Measurements from ENCODE around the gene DUSP5. TPM values are rescaled to one million over a fixed set of nuclear protein-coding genes. Genes with fewer than 3 reads are reported as not detected.
"Not testable (repeated sequence)": the region's sequence is repeated elsewhere in the genome, so short reads cannot be mapped to it uniquely, and the experiment has no call there.

Gene DUSP5
- total RNA-seq, 1 experiment from 2014 or later: 1.6 TPM

- DNase-seq (ENCODE audit: low spot score): not testable (repeated sequence)
These were observed 34.9 kb downstream of the DUSP5 start for GRCh38 chr10:110532628-110533027.

GRCh38 chr10:110533149-110533548, 35.4 kb downstream of the DUSP5 start:
- DNase-seq (ENCODE audit: low spot score): no peak
- in situ Hi-C loops (cut with HindIII; ENCODE audit: low sequenced_read_pairs): no loop called here

More at GRCh38 chr10:110532628-110533027, 34.9 kb downstream of the DUSP5 start:
- in situ Hi-C loops (cut with HindIII; ENCODE audit: low sequenced_read_pairs): not testable (repeated sequence)

- in situ Hi-C loops (cut with HindIII; ENCODE audit: low sequenced_read_pairs): no loop called here
- DNase-seq (ENCODE audit: low spot score): no peak
These were observed 36.9 kb downstream of the DUSP5 start for GRCh38 chr10:110534571-110534970.

- in situ Hi-C loops (cut with HindIII; ENCODE audit: low sequenced_read_pairs): no loop called here
- DNase-seq (ENCODE audit: low spot score): peak; percentile 25
These were observed 38.5 kb downstream of the DUSP5 start for GRCh38 chr10:110535958-110536891.

- no peak for DNase-seq (ENCODE audit: low spot score)
- in situ Hi-C loops (cut with HindIII; ENCODE audit: low sequenced_read_pairs): no loop called here
These were observed 41.4 kb downstream of the DUSP5 start for GRCh38 chr10:110539091-110539490.

- in situ Hi-C loops (cut with HindIII; ENCODE audit: low sequenced_read_pairs): loop anchor here (10.0 kb wide), 1 partner anchor 185 kb away; no protein-coding TSS in a partner anchor
- DNase-seq (ENCODE audit: low spot score): no peak
These were observed 42.3 kb downstream of the DUSP5 start for GRCh38 chr10:110540031-110540430.

GRCh38 chr10:110544958-110545537, 47.3 kb downstream of the DUSP5 start:
- in situ Hi-C loops (cut with HindIII; ENCODE audit: low sequenced_read_pairs): loop anchor here (10.0 kb wide), 1 partner anchor 190 kb away; no protein-coding TSS in a partner anchor
- no peak for DNase-seq (ENCODE audit: low spot score)

GRCh38 chr10:110546077-110546476, 48.4 kb downstream of the DUSP5 start:
- in situ Hi-C loops (cut with HindIII; ENCODE audit: low sequenced_read_pairs): loop anchor here (10.0 kb wide), 1 partner anchor 191 kb away; no protein-coding TSS in a partner anchor
- DNase-seq (ENCODE audit: low spot score): peak; percentile 89

- no peak for DNase-seq (ENCODE audit: low spot score)
These were observed 48.9 kb downstream of the DUSP5 start for GRCh38 chr10:110546499-110547110.

GRCh38 chr10:110547139-110547761, 49.5 kb downstream of the DUSP5 start:
- DNase-seq (ENCODE audit: low spot score): peak; percentile 89
- in situ Hi-C loops (cut with HindIII; ENCODE audit: low sequenced_read_pairs): loop anchor here (10.0 kb wide), 1 partner anchor 192 kb away; no protein-coding TSS in a partner anchor

More at GRCh38 chr10:110546499-110547110, 48.9 kb downstream of the DUSP5 start:
- in situ Hi-C loops (cut with HindIII; ENCODE audit: low sequenced_read_pairs): loop anchor here (10.0 kb wide), 1 partner anchor 192 kb away; no protein-coding TSS in a partner anchor

GRCh38 chr10:110548002-110548401, 50.3 kb downstream of the DUSP5 start:
- DNase-seq (ENCODE audit: low spot score): no peak

GRCh38 chr10:110549211-110549610, 51.5 kb downstream of the DUSP5 start:
- DNase-seq (ENCODE audit: low spot score): no peak
- in situ Hi-C loops (cut with HindIII; ENCODE audit: low sequenced_read_pairs): loop anchor here (10.0 kb wide), 1 partner anchor 194 kb away; no protein-coding TSS in a partner anchor

More at GRCh38 chr10:110548002-110548401, 50.3 kb downstream of the DUSP5 start:
- in situ Hi-C loops (cut with HindIII; ENCODE audit: low sequenced_read_pairs): loop anchor here (10.0 kb wide), 1 partner anchor 193 kb away; no protein-coding TSS in a partner anchor

- in situ Hi-C loops (cut with HindIII; ENCODE audit: low sequenced_read_pairs): no loop called here
- no peak for DNase-seq (ENCODE audit: low spot score)
These were observed 56.2 kb downstream of the DUSP5 start for GRCh38 chr10:110553905-110554304.

GRCh38 chr10:110556296-110556695, 58.6 kb downstream of the DUSP5 start:
- DNase-seq (ENCODE audit: low spot score): no peak
- in situ Hi-C loops (cut with HindIII; ENCODE audit: low sequenced_read_pairs): no loop called here

- DNase-seq (ENCODE audit: low spot score): peak; percentile 65
- in situ Hi-C loops (cut with HindIII; ENCODE audit: low sequenced_read_pairs): no loop called here
These were observed 59.4 kb downstream of the DUSP5 start for GRCh38 chr10:110556969-110557601.

GRCh38 chr10:110558041-110558440, 60.3 kb downstream of the DUSP5 start:
- in situ Hi-C loops (cut with HindIII; ENCODE audit: low sequenced_read_pairs): no loop called here

GRCh38 chr10:110560012-110560411, 62.3 kb downstream of the DUSP5 start:
- no peak for DNase-seq (ENCODE audit: low spot score)
- in situ Hi-C loops (cut with HindIII; ENCODE audit: low sequenced_read_pairs): no loop called here

More at GRCh38 chr10:110558041-110558440, 60.3 kb downstream of the DUSP5 start:
- DNase-seq (ENCODE audit: low spot score): no peak
